ENCODE data around the gene RICTOR. TPM values are rescaled to one million over a fixed set of nuclear protein-coding genes. Genes with fewer than 3 reads are reported as not detected.

Gene RICTOR
- total RNA-seq, 2 donors from 2014 or later, result 27.6 to 31.8 TPM

DNA sequence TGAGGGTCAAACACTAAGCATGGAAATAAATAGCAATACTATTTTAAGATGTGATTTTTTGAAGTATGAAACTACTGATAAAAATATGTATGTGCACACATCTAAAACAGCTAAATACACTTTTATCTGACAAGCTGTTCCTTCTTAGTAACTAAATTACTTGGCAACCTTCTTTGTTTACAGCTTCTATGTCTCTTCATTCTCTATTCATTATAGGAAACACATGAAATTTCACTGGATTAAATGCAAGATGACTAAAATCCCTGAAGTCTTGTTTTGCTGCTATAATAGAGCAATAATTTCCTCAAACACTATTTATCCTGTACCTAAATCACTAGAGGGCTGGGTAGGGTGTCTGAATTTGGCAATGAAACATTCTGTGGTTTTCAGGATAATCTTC lies 11.7 kb downstream of the RICTOR start:
- no peaks in the 10 kb centered on the region for H3K4me1 ChIP-seq (ENCODE audit: control insufficient read depth, insufficient read depth, low read length)
- no peak overlapping the region for H3K27ac Mint-ChIP-seq

GRCh38 chr5:39062104-39062503 lies 12.1 kb downstream of the RICTOR start:
- Histone ChIP-seq H3K36me3 (ENCODE audit: control insufficient read depth, insufficient read depth, low read length) (peaks cover 14% of the 10 kb centered on the region), H3K9me3 (ENCODE audit: control insufficient read depth, low read length) (peaks cover 19% of the 10 kb centered on the region), H3K4me1 (ENCODE audit: control insufficient read depth, insufficient read depth, low read length) (no peaks in the 10 kb centered on the region), H3K4me3 (ENCODE audit: low read length) (no peak overlapping the region), H3K27ac (ENCODE audit: low read depth, low read length) (no peak overlapping the region), H3K9ac (ENCODE audit: extremely low read depth, low read length, poor library complexity, severe bottlenecking) (no peak overlapping the region), H3K27me3 (ENCODE audit: control insufficient read depth, insufficient read depth, low read length, poor library complexity, severe bottlenecking) (no peaks in the 10 kb centered on the region)
- 83 to 100% methylated on average over 1 to 3 of the region's 3 CpGs for WGBS, 2 experiments (ENCODE audit: insufficient coverage in 1 of 2, insufficient read length in 1 of 2)
- TF ChIP-seq, protein P1, sequence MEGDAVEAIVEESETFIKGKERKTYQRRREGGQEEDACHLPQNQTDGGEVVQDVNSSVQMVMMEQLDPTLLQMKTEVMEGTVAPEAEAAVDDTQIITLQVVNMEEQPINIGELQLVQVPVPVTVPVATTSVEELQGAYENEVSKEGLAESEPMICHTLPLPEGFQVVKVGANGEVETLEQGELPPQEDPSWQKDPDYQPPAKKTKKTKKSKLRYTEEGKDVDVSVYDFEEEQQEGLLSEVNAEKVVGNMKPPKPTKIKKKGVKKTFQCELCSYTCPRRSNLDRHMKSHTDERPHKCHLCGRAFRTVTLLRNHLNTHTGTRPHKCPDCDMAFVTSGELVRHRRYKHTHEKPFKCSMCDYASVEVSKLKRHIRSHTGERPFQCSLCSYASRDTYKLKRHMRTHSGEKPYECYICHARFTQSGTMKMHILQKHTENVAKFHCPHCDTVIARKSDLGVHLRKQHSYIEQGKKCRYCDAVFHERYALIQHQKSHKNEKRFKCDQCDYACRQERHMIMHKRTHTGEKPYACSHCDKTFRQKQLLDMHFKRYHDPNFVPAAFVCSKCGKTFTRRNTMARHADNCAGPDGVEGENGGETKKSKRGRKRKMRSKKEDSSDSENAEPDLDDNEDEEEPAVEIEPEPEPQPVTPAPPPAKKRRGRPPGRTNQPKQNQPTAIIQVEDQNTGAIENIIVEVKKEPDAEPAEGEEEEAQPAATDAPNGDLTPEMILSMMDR (conservative IDR thresholded peaks at IDR 0.05), result no peak
- DNase-seq, result no peak
- Mint-ChIP-seq H3K4me1 (peaks cover 2% of the 10 kb centered on the region), H3K9me3 (peaks cover 19% of the 10 kb centered on the region), H3K27ac (no peak overlapping the region), H3K36me3 (ENCODE audit: low read depth) (peaks cover 22% of the 10 kb centered on the region), H3K27me3 (ENCODE audit: insufficient read depth) (no peaks in the 10 kb centered on the region), H3K4me3 (no peak overlapping the region)

More for the DNA sequence above, 11.7 kb downstream of the RICTOR start:
- no peak overlapping the region for H3K4me3 ChIP-seq (ENCODE audit: low read length)
- no peak overlapping the region for H3K4me3 Mint-ChIP-seq
- peaks cover 15% of the 10 kb centered on the region for H3K36me3 ChIP-seq (ENCODE audit: control insufficient read depth, insufficient read depth, low read length)
- peaks cover 27% of the 10 kb centered on the region for H3K36me3 Mint-ChIP-seq (ENCODE audit: low read depth)
- no peak for DNase-seq
- H3K9me3 ChIP-seq (ENCODE audit: control insufficient read depth, low read length), result peaks cover 22% of the 10 kb centered on the region
- H3K9ac ChIP-seq (ENCODE audit: extremely low read depth, low read length, poor library complexity, severe bottlenecking), result no peak overlapping the region
- no peak overlapping the region for H3K27ac ChIP-seq (ENCODE audit: low read depth, low read length)
- no peaks in the 10 kb centered on the region for H3K27me3 Mint-ChIP-seq (ENCODE audit: insufficient read depth)
- H3K4me1 Mint-ChIP-seq, result peaks cover 2% of the 10 kb centered on the region
- H3K27me3 ChIP-seq (ENCODE audit: control insufficient read depth, insufficient read depth, low read length, poor library complexity, severe bottlenecking), result no peaks in the 10 kb centered on the region
- TF ChIP-seq, protein P1 (conservative IDR thresholded peaks at IDR 0.05), result no peak
- H3K9me3 Mint-ChIP-seq, result peaks cover 24% of the 10 kb centered on the region

- TF ChIP-seq, protein P1 (conservative IDR thresholded peaks at IDR 0.05), result no peak
- Histone ChIP-seq H3K27me3 (ENCODE audit: control insufficient read depth, insufficient read depth, low read length, poor library complexity, severe bottlenecking) (no peaks in the 10 kb centered on the region), H3K4me3 (ENCODE audit: low read length) (no peak overlapping the region), H3K27ac (ENCODE audit: low read depth, low read length) (no peak overlapping the region), H3K9ac (ENCODE audit: extremely low read depth, low read length, poor library complexity, severe bottlenecking) (no peak overlapping the region), H3K4me1 (ENCODE audit: control insufficient read depth, insufficient read depth, low read length) (no peaks in the 10 kb centered on the region), H3K9me3 (ENCODE audit: control insufficient read depth, low read length) (no peaks in the 10 kb centered on the region), H3K36me3 (ENCODE audit: control insufficient read depth, insufficient read depth, low read length) (no peaks in the 10 kb centered on the region)
- no peaks in the 10 kb centered on the region for H3K27me3 Mint-ChIP-seq (ENCODE audit: insufficient read depth)
- 94% methylated on average over 2 of the region's 2 CpGs; no CpG with 5 or more reads in 1 of the 2 experiments for WGBS, 2 experiments (ENCODE audit: insufficient coverage in 1 of 2, insufficient read length in 1 of 2)
- no peak overlapping the region for H3K27ac Mint-ChIP-seq
- H3K9me3 Mint-ChIP-seq, result no peaks in the 10 kb centered on the region
- peaks cover 2% of the 10 kb centered on the region for H3K4me1 Mint-ChIP-seq
- H3K4me3 Mint-ChIP-seq, result no peak overlapping the region
- H3K36me3 Mint-ChIP-seq (ENCODE audit: low read depth), result no peaks in the 10 kb centered on the region
- no peak for DNase-seq
Measured at GRCh38 chr5:39059064-39059463, 15.1 kb downstream of the RICTOR start.

All from endodermal cell (in vitro differentiated cells).